ENCODE results near the gene LSAMP. TPM values are rescaled to one million over a fixed set of nuclear protein-coding genes. Genes with fewer than 3 reads are reported as not detected.

Gene LSAMP
- total and polyA plus RNA-seq, 2 of the 8 experiments (the other 6 are each of a cell fraction or from before 2014, with no cell fraction given) = 1.8 to 5.7 TPM

DNA sequence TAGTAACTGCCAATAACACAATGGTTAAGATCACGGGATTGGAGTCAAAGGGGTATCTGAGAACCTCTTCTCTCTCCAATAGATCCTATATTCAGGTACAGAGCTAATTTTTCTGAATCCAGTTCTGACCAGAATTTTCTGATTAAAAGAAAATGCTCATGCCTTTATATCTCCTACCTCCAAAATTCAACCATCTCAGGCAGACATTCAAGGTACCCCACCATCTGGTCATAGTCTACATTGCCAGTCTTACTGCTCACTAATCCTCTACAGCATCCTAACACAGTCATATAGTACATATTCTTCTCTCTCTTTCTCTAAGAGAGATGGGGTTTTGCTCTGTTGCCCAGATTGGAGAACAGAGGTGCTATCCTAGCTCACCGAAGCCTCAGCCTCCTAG is 59.1 kb downstream of the LSAMP start:
- Histone ChIP-seq H3K23ac (ENCODE audit: insufficient read length) (no peak overlapping the region), H3K27ac (ENCODE audit: low read depth, low read length) (no peak overlapping the region), H4K5ac (ENCODE audit: insufficient read length, low read depth, low read length) (no peak overlapping the region), H3K79me2 (ENCODE audit: control insufficient read depth in 1 of 2, insufficient read depth in 2 of 2, low read length in 2 of 2) (no peaks in the 10 kb centered on the region), H4K91ac (replicated peaks; ENCODE audit: insufficient read length, low read length) (no peak overlapping the region), H3K14ac (ENCODE audit: insufficient read length) (no peak overlapping the region), H3K36me3 (ENCODE audit: control insufficient read depth in 2 of 4, insufficient read depth in 4 of 4, low read length in 3 of 4) (no peaks in the 10 kb centered on the region), H3K4me2 (ENCODE audit: insufficient read depth in 1 of 2, low read depth in 2 of 2, low read length in 2 of 2) (no peak overlapping the region), H2BK120ac (replicated peaks; ENCODE audit: low read depth, low read length) (no peak overlapping the region), H4K20me1 (replicated peaks in 1 of 2; ENCODE audit: control insufficient read depth in 1 of 2, insufficient read depth in 2 of 2, low read length in 2 of 2) (no peaks in the 10 kb centered on the region), H3K9me3 (ENCODE audit: insufficient read depth in 2 of 2, low read depth in 1 of 2, low read length in 1 of 2) (no peaks in the 10 kb centered on the region), H3K4me3 (ENCODE audit: extremely low read depth in 1 of 4, insufficient read depth in 2 of 4, low read depth in 3 of 4, low read length in 4 of 4) (no peak overlapping the region), H2BK15ac (ENCODE audit: low read length) (no peak overlapping the region), H2AK5ac (ENCODE audit: low read depth, low read length) (no peak overlapping the region; the same call in 1 of the 2 replicates), H4K8ac (ENCODE audit: extremely low read depth, insufficient read depth, low read length) (no peak overlapping the region), H3K4ac (replicated peaks; ENCODE audit: insufficient read length, low read depth, low read length) (no peak overlapping the region), H3K27me3 (replicated peaks in 1 of 4; ENCODE audit: control insufficient read depth in 3 of 4, extremely low read depth in 1 of 4, insufficient read depth in 3 of 4, low read length in 3 of 4) (no peaks in the 10 kb centered on the region), H3K56ac (replicated peaks; ENCODE audit: insufficient read length, low read depth, low read length) (no peak overlapping the region), H2BK12ac (ENCODE audit: low read depth, low read length) (no peak overlapping the region), H3K23me2 (ENCODE audit: low read depth, low read length) (no peaks in the 10 kb centered on the region), H2AFZ (ENCODE audit: low read length) (no peak overlapping the region), H3K79me1 (ENCODE audit: low read depth, low read length) (no peaks in the 10 kb centered on the region), H2BK5ac (ENCODE audit: low read depth, low read length) (no peak overlapping the region; the same call in 1 of the 2 replicates), H3K9ac (replicated peaks in 1 of 4; ENCODE audit: extremely low read depth in 1 of 4, low read depth in 3 of 4, low read length in 3 of 4) (no peak overlapping the region), H2BK20ac (ENCODE audit: low read length) (no peak overlapping the region), H3K4me1 (replicated peaks in 1 of 4; ENCODE audit: control insufficient read depth in 3 of 4, insufficient read depth in 4 of 4, low read length in 3 of 4) (peaks cover 3 to 12% (median 8%) of the 10 kb centered on the region in 4 experiments; a peak in 5 of 7 replicates), H3K18ac (ENCODE audit: extremely low read depth, low read length) (no peak overlapping the region)
- ChIA-PET CTCF (ENCODE audit: partially characterized antibody) (interaction anchor here (0.6 kb wide), 1 partner anchor 15 kb away, joined by 3 read pairs; no protein-coding TSS in a partner anchor), POLR2A (ENCODE audit: partially characterized antibody) (no interaction called here)
- WGBS, 2 experiments (ENCODE audit: extremely low coverage in 1 of 2, insufficient coverage in 1 of 2, insufficient read length in 1 of 2, insufficient replicate concordance in 2 of 2, low coverage in 1 of 2, low lambda C conversion rate in 2 of 2, missing lambda C conversion rate in 1 of 2) = 86% methylated on average over 2 of the region's 2 CpGs; no CpG with 5 or more reads in 1 of the 2 experiments
- TF ChIP-seq RAD21 (IDR thresholded peaks at IDR 0.05 in 1 of 2, conservative IDR thresholded peaks at IDR 0.05 in 1 of 2; ENCODE audit: low read depth in 2 of 2, low read length in 2 of 2) (peak; percentile 8 to 30; a peak in 1 of 4 replicates), CREB1 (IDR thresholded peaks at IDR 0.05) (no peak)
- FAIRE-seq (no peak), DNase-seq (ENCODE audit: low read depth in 1 of 2, low spot score in 2 of 2) (no peak)

Measured in H1 (cell line).